H9 (cell line): ENCODE data around the gene CUL4B. TPM values are rescaled to one million over a fixed set of nuclear protein-coding genes. Genes with fewer than 3 reads are reported as not detected.

ENCODE experiments used
- DNase-seq: peaks from one replicate; pipeline ENCODE4 v3.0.0-alpha.2; 2017
- H2AFZ ChIP-seq: one replicate; pipeline ENCODE4 v1.6.1; 2013; ENCODE audit warnings: mild to moderate bottlenecking, low read length, control low read depth, moderate library complexity
- H2AK5ac ChIP-seq: 2 replicates; pipeline ENCODE4 v1.6.1; 2013; ENCODE audit warnings: low read length, control low read depth, mixed read lengths; ENCODE audit not compliant: insufficient read length
- H2BK120ac ChIP-seq: one replicate; pipeline ENCODE4 v1.6.1; 2013; ENCODE audit warnings: low read depth, mild to moderate bottlenecking, low read length, control low read depth, inconsistent platforms; ENCODE audit not compliant: poor library complexity, severe bottlenecking
- H2BK12ac ChIP-seq: 2 replicates; pipeline ENCODE4 v1.6.1; 2013; ENCODE audit warnings: low read length, control low read depth, mixed read lengths, low read depth; ENCODE audit not compliant: insufficient read length
- H2BK15ac ChIP-seq: 2 replicates; pipeline ENCODE4 v1.6.1; 2013; ENCODE audit warnings: low read depth, low read length, control low read depth
- H2BK20ac ChIP-seq: one replicate; pipeline ENCODE4 v1.6.1; 2013; ENCODE audit warnings: low read depth, mild to moderate bottlenecking, low read length, control low read depth, inconsistent platforms; ENCODE audit not compliant: poor library complexity, severe bottlenecking
- H2BK5ac ChIP-seq: 2 replicates; pipeline ENCODE4 v1.6.1; 2013; ENCODE audit warnings: low read length, control low read depth, mixed read lengths; ENCODE audit not compliant: insufficient read length
- H3K14ac ChIP-seq: 2 replicates; pipeline ENCODE4 v1.6.1; 2013; ENCODE audit warnings: low read length, control low read depth; ENCODE audit not compliant: insufficient read depth
- H3K18ac ChIP-seq: 2 replicates; pipeline ENCODE4 v1.6.1; 2013; ENCODE audit warnings: low read depth, mild to moderate bottlenecking, mixed read lengths, low read length, control low read depth; ENCODE audit not compliant: insufficient read length
- H3K23ac ChIP-seq: 2 replicates; pipeline ENCODE4 v1.6.1; 2013; ENCODE audit warnings: low read length, control low read depth, mixed read lengths, low read depth; ENCODE audit not compliant: insufficient read length
- H3K23me2 ChIP-seq: 2 replicates; pipeline ENCODE4 v1.6.1; 2013; ENCODE audit warnings: low read depth, mild to moderate bottlenecking, mixed read lengths, low read length, control low read depth; ENCODE audit not compliant: insufficient read length, poor library complexity, severe bottlenecking
- H3K27ac ChIP-seq: 2 replicates; pipeline ENCODE4 v1.5.1; 2013; ENCODE audit warnings: low read length, control low read depth, mixed read lengths, low read depth; ENCODE audit not compliant: insufficient read length
- H3K27me3 ChIP-seq: 2 replicates; pipeline ENCODE4 v1.6.1; 2013; ENCODE audit warnings: low read length, control low read depth, inconsistent platforms; ENCODE audit not compliant: insufficient read depth
- H3K4ac ChIP-seq: 2 replicates; pipeline ENCODE4 v1.6.1; 2013; ENCODE audit warnings: low read depth, mild to moderate bottlenecking, control low read depth, inconsistent platforms, low read length, moderate library complexity
- H3K4me1 ChIP-seq: 2 replicates; pipeline ENCODE4 v1.6.1; 2013; ENCODE audit warnings: low read length, control low read depth, inconsistent platforms; ENCODE audit not compliant: insufficient read depth
- H3K4me2 ChIP-seq: 2 replicates; pipeline ENCODE4 v1.6.1; 2013; ENCODE audit warnings: low read length, control low read depth, mixed read lengths; ENCODE audit not compliant: insufficient read length, insufficient read depth
- H3K56ac ChIP-seq: 2 replicates; pipeline ENCODE4 v1.6.1; 2013; ENCODE audit warnings: low read depth, mild to moderate bottlenecking, mixed read lengths, low read length, control low read depth; ENCODE audit not compliant: insufficient read length
- H3K79me1 ChIP-seq: 2 replicates; pipeline ENCODE4 v1.6.1; 2013; ENCODE audit warnings: low read depth, mild to moderate bottlenecking, moderate library complexity, low read length, control low read depth, inconsistent platforms; ENCODE audit not compliant: insufficient read depth, poor library complexity, severe bottlenecking
- H3K79me2 ChIP-seq: 2 replicates; pipeline ENCODE4 v1.6.1; 2013; ENCODE audit warnings: low read length, control low read depth, inconsistent platforms; ENCODE audit not compliant: insufficient read depth
- H3K9ac ChIP-seq: 2 replicates; pipeline ENCODE4 v1.6.1; 2013; ENCODE audit warnings: low read length, control low read depth, mixed read lengths; ENCODE audit not compliant: insufficient read length; ENCODE audit errors: extremely low read depth
- H3K9me3 ChIP-seq: one replicate; pipeline ENCODE4 v1.6.1; 2013; ENCODE audit warnings: low read depth, low read length, inconsistent platforms; ENCODE audit not compliant: control insufficient read depth
- H3T11ph ChIP-seq: one replicate; pipeline ENCODE4 v1.6.1; 2013; ENCODE audit warnings: mild to moderate bottlenecking, low read length, control low read depth, inconsistent platforms
- H4K20me1 ChIP-seq: one replicate; pipeline ENCODE4 v1.6.1; 2013; ENCODE audit not compliant: control insufficient read depth, insufficient read length, insufficient read depth
- H4K5ac ChIP-seq: 2 replicates; pipeline ENCODE4 v1.6.1; 2013; ENCODE audit warnings: low read depth, mild to moderate bottlenecking, mixed read lengths, low read length, control low read depth; ENCODE audit not compliant: insufficient read length
- H4K8ac ChIP-seq: replicated peaks from 2 replicates; pipeline ENCODE4 v1.6.1; 2013; ENCODE audit warnings: low read length, control low read depth, mixed read lengths, low read depth; ENCODE audit not compliant: insufficient read length
- H4K91ac ChIP-seq: 2 replicates; pipeline ENCODE4 v1.6.1; 2013; ENCODE audit warnings: low read depth, mild to moderate bottlenecking, moderate library complexity, mixed read lengths, low read length, control low read depth; ENCODE audit not compliant: insufficient read length
- H3K27ac Mint-ChIP-seq, 3 experiments: 2 replicates in 2 of 3; 3 replicates in 1 of 3; pipeline ENCODE4 v1.8.0; 2020 to 2021; ENCODE audit warnings: mixed read lengths in 3 of 3, mild to moderate bottlenecking in 1 of 3, moderate library complexity in 1 of 3
- H3K27me3 Mint-ChIP-seq: 2 replicates; pipeline ENCODE4 v1.8.0; 2021; ENCODE audit warnings: low read depth, mild to moderate bottlenecking, moderate library complexity, mixed read lengths
- H3K36me3 Mint-ChIP-seq, 3 experiments: 2 replicates in 2 of 3; 3 replicates in 1 of 3; pipeline ENCODE4 v1.8.0; 2020 to 2021; ENCODE audit warnings: low read depth in 3 of 3, mixed read lengths in 3 of 3; ENCODE audit not compliant: insufficient read depth in 1 of 3
- H3K4me1 Mint-ChIP-seq, 2 experiments: 2 replicates each; pipeline ENCODE4 v1.8.0; 2020; ENCODE audit warnings: mixed read lengths in 2 of 2
- H3K4me3 Mint-ChIP-seq, 2 experiments: 2 replicates in 1 of 2; 3 replicates in 1 of 2; pipeline ENCODE4 v1.8.0; 2020 to 2021; ENCODE audit warnings: mild to moderate bottlenecking in 2 of 2, mixed read lengths in 2 of 2, moderate library complexity in 1 of 2
- H3K9me3 Mint-ChIP-seq, 2 experiments: 2 replicates in 1 of 2; 3 replicates in 1 of 2; pipeline ENCODE4 v1.8.0; 2020; ENCODE audit warnings: mild to moderate bottlenecking in 2 of 2, mixed read lengths in 2 of 2, moderate library complexity in 1 of 2
- total RNA-seq: library from RNA; stranded (reverse); gene quantifications from 2 replicates; pipeline ENCODE4 v1.2.1, GENCODE V29; 2021
- TF ChIP-seq, protein P1 (sequence below): fragments of 200-600 bp; sonication (generic); conservative IDR thresholded peaks from 3 replicates; pipeline ENCODE4 v1.8.0; 2021; ENCODE audit warnings: antibody characterized with exemption, mild to moderate bottlenecking

CUL4B gene
- total RNA-seq, 1 experiment from 2014 or later: 48.4 TPM

- Mint-ChIP-seq H3K36me3 (no peaks in the 10 kb centered on the region; a peak in 1 of 7 replicates), H3K27me3 (no peaks in the 10 kb centered on the region), H3K27ac (no peak overlapping the region), H3K4me1 (no peaks in the 10 kb centered on the region), H3K4me3 (no peak overlapping the region), H3K9me3 (peaks cover 52 to 56% of the 10 kb centered on the region in 2 experiments)
- H2BK120ac ChIP-seq: no peak overlapping the region
- no peak for DNase-seq
- H2AK5ac ChIP-seq: no peak overlapping the region
- H4K20me1 ChIP-seq: no peaks in the 10 kb centered on the region
- H4K91ac ChIP-seq: no peak overlapping the region
- no peak overlapping the region for H2BK5ac ChIP-seq
- H3K18ac ChIP-seq: no peak overlapping the region
- H3K27ac ChIP-seq: no peak overlapping the region
- H4K5ac ChIP-seq: no peak overlapping the region
- H3K56ac ChIP-seq: no peak overlapping the region
- no peak overlapping the region for H3K9ac ChIP-seq
- no peaks in the 10 kb centered on the region for H3K23me2 ChIP-seq
- no peak overlapping the region for H3K4me2 ChIP-seq
- H4K8ac ChIP-seq: no peak overlapping the region
- no peak overlapping the region for H2BK15ac ChIP-seq
- TF ChIP-seq, protein P1, sequence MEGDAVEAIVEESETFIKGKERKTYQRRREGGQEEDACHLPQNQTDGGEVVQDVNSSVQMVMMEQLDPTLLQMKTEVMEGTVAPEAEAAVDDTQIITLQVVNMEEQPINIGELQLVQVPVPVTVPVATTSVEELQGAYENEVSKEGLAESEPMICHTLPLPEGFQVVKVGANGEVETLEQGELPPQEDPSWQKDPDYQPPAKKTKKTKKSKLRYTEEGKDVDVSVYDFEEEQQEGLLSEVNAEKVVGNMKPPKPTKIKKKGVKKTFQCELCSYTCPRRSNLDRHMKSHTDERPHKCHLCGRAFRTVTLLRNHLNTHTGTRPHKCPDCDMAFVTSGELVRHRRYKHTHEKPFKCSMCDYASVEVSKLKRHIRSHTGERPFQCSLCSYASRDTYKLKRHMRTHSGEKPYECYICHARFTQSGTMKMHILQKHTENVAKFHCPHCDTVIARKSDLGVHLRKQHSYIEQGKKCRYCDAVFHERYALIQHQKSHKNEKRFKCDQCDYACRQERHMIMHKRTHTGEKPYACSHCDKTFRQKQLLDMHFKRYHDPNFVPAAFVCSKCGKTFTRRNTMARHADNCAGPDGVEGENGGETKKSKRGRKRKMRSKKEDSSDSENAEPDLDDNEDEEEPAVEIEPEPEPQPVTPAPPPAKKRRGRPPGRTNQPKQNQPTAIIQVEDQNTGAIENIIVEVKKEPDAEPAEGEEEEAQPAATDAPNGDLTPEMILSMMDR: no peak
- no peak overlapping the region for H3K4ac ChIP-seq
- H3K4me1 ChIP-seq: no peaks in the 10 kb centered on the region
- H2BK20ac ChIP-seq: no peak overlapping the region
- H2AFZ ChIP-seq: no peak overlapping the region
- no peak overlapping the region for H2BK12ac ChIP-seq
- no peak overlapping the region for H3K14ac ChIP-seq
- no peak overlapping the region for H3K23ac ChIP-seq
- H3K27me3 ChIP-seq: no peaks in the 10 kb centered on the region
- H3K79me1 ChIP-seq: no peaks in the 10 kb centered on the region
- H3K9me3 ChIP-seq: peaks cover 21% of the 10 kb centered on the region
- no peaks in the 10 kb centered on the region for H3K79me2 ChIP-seq
- H3T11ph ChIP-seq: no peak overlapping the region
These were observed 7.3 kb upstream of the CUL4B start for GRCh38 chrX:120568035-120568434.
